H9 (cell line): ENCODE results near the gene NEK8. TPM values are rescaled to one million over a fixed set of nuclear protein-coding genes. Genes with fewer than 3 reads are reported as not detected.

Source experiments
- DNase-seq: peaks from one replicate; pipeline ENCODE4 v3.0.0-alpha.2; 2017
- H2AFZ ChIP-seq: one replicate; pipeline ENCODE4 v1.6.1; 2013; ENCODE audit warnings: mild to moderate bottlenecking, low read length, control low read depth, moderate library complexity
- H2AK5ac ChIP-seq: 2 replicates; pipeline ENCODE4 v1.6.1; 2013; ENCODE audit warnings: low read length, control low read depth, mixed read lengths; ENCODE audit not compliant: insufficient read length
- H2BK120ac ChIP-seq: one replicate; pipeline ENCODE4 v1.6.1; 2013; ENCODE audit warnings: low read depth, mild to moderate bottlenecking, low read length, control low read depth, inconsistent platforms; ENCODE audit not compliant: poor library complexity, severe bottlenecking
- H2BK12ac ChIP-seq: 2 replicates; pipeline ENCODE4 v1.6.1; 2013; ENCODE audit warnings: low read length, control low read depth, mixed read lengths, low read depth; ENCODE audit not compliant: insufficient read length
- H2BK15ac ChIP-seq: 2 replicates; pipeline ENCODE4 v1.6.1; 2013; ENCODE audit warnings: low read depth, low read length, control low read depth
- H2BK20ac ChIP-seq: one replicate; pipeline ENCODE4 v1.6.1; 2013; ENCODE audit warnings: low read depth, mild to moderate bottlenecking, low read length, control low read depth, inconsistent platforms; ENCODE audit not compliant: poor library complexity, severe bottlenecking
- H2BK5ac ChIP-seq: 2 replicates; pipeline ENCODE4 v1.6.1; 2013; ENCODE audit warnings: low read length, control low read depth, mixed read lengths; ENCODE audit not compliant: insufficient read length
- H3K14ac ChIP-seq: 2 replicates; pipeline ENCODE4 v1.6.1; 2013; ENCODE audit warnings: low read length, control low read depth; ENCODE audit not compliant: insufficient read depth
- H3K18ac ChIP-seq: 2 replicates; pipeline ENCODE4 v1.6.1; 2013; ENCODE audit warnings: low read depth, mild to moderate bottlenecking, mixed read lengths, low read length, control low read depth; ENCODE audit not compliant: insufficient read length
- H3K23ac ChIP-seq: 2 replicates; pipeline ENCODE4 v1.6.1; 2013; ENCODE audit warnings: low read length, control low read depth, mixed read lengths, low read depth; ENCODE audit not compliant: insufficient read length
- H3K23me2 ChIP-seq: 2 replicates; pipeline ENCODE4 v1.6.1; 2013; ENCODE audit warnings: low read depth, mild to moderate bottlenecking, mixed read lengths, low read length, control low read depth; ENCODE audit not compliant: insufficient read length, poor library complexity, severe bottlenecking
- H3K27ac ChIP-seq: 2 replicates; pipeline ENCODE4 v1.5.1; 2013; ENCODE audit warnings: low read length, control low read depth, mixed read lengths, low read depth; ENCODE audit not compliant: insufficient read length
- H3K27me3 ChIP-seq: 2 replicates; pipeline ENCODE4 v1.6.1; 2013; ENCODE audit warnings: low read length, control low read depth, inconsistent platforms; ENCODE audit not compliant: insufficient read depth
- H3K4ac ChIP-seq: 2 replicates; pipeline ENCODE4 v1.6.1; 2013; ENCODE audit warnings: low read depth, mild to moderate bottlenecking, control low read depth, inconsistent platforms, low read length, moderate library complexity
- H3K4me1 ChIP-seq: 2 replicates; pipeline ENCODE4 v1.6.1; 2013; ENCODE audit warnings: low read length, control low read depth, inconsistent platforms; ENCODE audit not compliant: insufficient read depth
- H3K4me2 ChIP-seq: 2 replicates; pipeline ENCODE4 v1.6.1; 2013; ENCODE audit warnings: low read length, control low read depth, mixed read lengths; ENCODE audit not compliant: insufficient read length, insufficient read depth
- H3K56ac ChIP-seq: 2 replicates; pipeline ENCODE4 v1.6.1; 2013; ENCODE audit warnings: low read depth, mild to moderate bottlenecking, mixed read lengths, low read length, control low read depth; ENCODE audit not compliant: insufficient read length
- H3K79me1 ChIP-seq: 2 replicates; pipeline ENCODE4 v1.6.1; 2013; ENCODE audit warnings: low read depth, mild to moderate bottlenecking, moderate library complexity, low read length, control low read depth, inconsistent platforms; ENCODE audit not compliant: insufficient read depth, poor library complexity, severe bottlenecking
- H3K79me2 ChIP-seq: 2 replicates; pipeline ENCODE4 v1.6.1; 2013; ENCODE audit warnings: low read length, control low read depth, inconsistent platforms; ENCODE audit not compliant: insufficient read depth
- H3K9ac ChIP-seq: 2 replicates; pipeline ENCODE4 v1.6.1; 2013; ENCODE audit warnings: low read length, control low read depth, mixed read lengths; ENCODE audit not compliant: insufficient read length; ENCODE audit errors: extremely low read depth
- H3K9me3 ChIP-seq: one replicate; pipeline ENCODE4 v1.6.1; 2013; ENCODE audit warnings: low read depth, low read length, inconsistent platforms; ENCODE audit not compliant: control insufficient read depth
- H3T11ph ChIP-seq: one replicate; pipeline ENCODE4 v1.6.1; 2013; ENCODE audit warnings: mild to moderate bottlenecking, low read length, control low read depth, inconsistent platforms
- H4K20me1 ChIP-seq: one replicate; pipeline ENCODE4 v1.6.1; 2013; ENCODE audit not compliant: control insufficient read depth, insufficient read length, insufficient read depth
- H4K5ac ChIP-seq: 2 replicates; pipeline ENCODE4 v1.6.1; 2013; ENCODE audit warnings: low read depth, mild to moderate bottlenecking, mixed read lengths, low read length, control low read depth; ENCODE audit not compliant: insufficient read length
- H4K8ac ChIP-seq: replicated peaks from 2 replicates; pipeline ENCODE4 v1.6.1; 2013; ENCODE audit warnings: low read length, control low read depth, mixed read lengths, low read depth; ENCODE audit not compliant: insufficient read length
- H4K91ac ChIP-seq: 2 replicates; pipeline ENCODE4 v1.6.1; 2013; ENCODE audit warnings: low read depth, mild to moderate bottlenecking, moderate library complexity, mixed read lengths, low read length, control low read depth; ENCODE audit not compliant: insufficient read length
- H3K27ac Mint-ChIP-seq, 3 experiments: 2 replicates in 2 of 3; 3 replicates in 1 of 3; pipeline ENCODE4 v1.8.0; 2020 to 2021; ENCODE audit warnings: mixed read lengths in 3 of 3, mild to moderate bottlenecking in 1 of 3, moderate library complexity in 1 of 3
- H3K27me3 Mint-ChIP-seq: 2 replicates; pipeline ENCODE4 v1.8.0; 2021; ENCODE audit warnings: low read depth, mild to moderate bottlenecking, moderate library complexity, mixed read lengths
- H3K36me3 Mint-ChIP-seq, 3 experiments: 2 replicates in 2 of 3; 3 replicates in 1 of 3; pipeline ENCODE4 v1.8.0; 2020 to 2021; ENCODE audit warnings: low read depth in 3 of 3, mixed read lengths in 3 of 3; ENCODE audit not compliant: insufficient read depth in 1 of 3
- H3K4me1 Mint-ChIP-seq, 2 experiments: 2 replicates each; pipeline ENCODE4 v1.8.0; 2020; ENCODE audit warnings: mixed read lengths in 2 of 2
- H3K4me3 Mint-ChIP-seq, 2 experiments: 2 replicates in 1 of 2; 3 replicates in 1 of 2; pipeline ENCODE4 v1.8.0; 2020 to 2021; ENCODE audit warnings: mild to moderate bottlenecking in 2 of 2, mixed read lengths in 2 of 2, moderate library complexity in 1 of 2
- H3K9me3 Mint-ChIP-seq, 2 experiments: 2 replicates in 1 of 2; 3 replicates in 1 of 2; pipeline ENCODE4 v1.8.0; 2020; ENCODE audit warnings: mild to moderate bottlenecking in 2 of 2, mixed read lengths in 2 of 2, moderate library complexity in 1 of 2
- WGBS: extraction: QIAGEN DNeasy Blood & Tissue Kit; methylation state at CpG from one replicate; pipeline ENCODE4 v1.1.7; 2013; ENCODE audit warnings: missing lambda C conversion rate, low lambda C conversion rate, mixed read lengths; ENCODE audit not compliant: insufficient read length; ENCODE audit errors: extremely low coverage; 5-methylcytosine and 5-hydroxymethylcytosine counted together
- total RNA-seq: library from RNA; stranded (reverse); gene quantifications from 2 replicates; pipeline ENCODE4 v1.2.1, GENCODE V29; 2021
- TF ChIP-seq, protein P1 (sequence below): fragments of 200-600 bp; sonication (generic); conservative IDR thresholded peaks from 3 replicates; pipeline ENCODE4 v1.8.0; 2021; ENCODE audit warnings: antibody characterized with exemption, mild to moderate bottlenecking

The NEK8 gene
- total RNA-seq, 1 experiment from 2014 or later, result 18.8 TPM

DNA sequence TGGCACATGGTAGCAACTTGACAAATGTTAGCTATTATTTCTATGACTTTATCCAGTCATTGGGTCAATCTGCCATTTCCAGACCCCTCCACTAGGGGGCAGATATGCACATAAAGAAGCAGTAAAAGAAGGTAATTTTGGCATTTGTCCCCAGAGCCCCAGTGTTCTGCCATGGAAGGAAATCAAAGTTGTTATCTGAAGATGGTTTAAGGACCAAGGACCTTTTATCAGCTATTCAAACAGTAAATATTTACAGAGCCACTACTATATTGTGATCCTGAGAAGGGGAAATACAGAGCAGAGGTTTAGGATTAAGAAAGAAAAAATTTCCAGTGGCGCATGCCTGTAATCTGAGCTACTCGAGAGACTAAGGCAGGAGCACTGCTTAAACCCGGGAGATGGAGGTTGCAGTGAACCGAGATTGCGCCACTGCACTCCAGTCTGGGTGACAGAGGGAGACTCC is 35.2 kb downstream of the NEK8 start:
- TF ChIP-seq, protein P1, sequence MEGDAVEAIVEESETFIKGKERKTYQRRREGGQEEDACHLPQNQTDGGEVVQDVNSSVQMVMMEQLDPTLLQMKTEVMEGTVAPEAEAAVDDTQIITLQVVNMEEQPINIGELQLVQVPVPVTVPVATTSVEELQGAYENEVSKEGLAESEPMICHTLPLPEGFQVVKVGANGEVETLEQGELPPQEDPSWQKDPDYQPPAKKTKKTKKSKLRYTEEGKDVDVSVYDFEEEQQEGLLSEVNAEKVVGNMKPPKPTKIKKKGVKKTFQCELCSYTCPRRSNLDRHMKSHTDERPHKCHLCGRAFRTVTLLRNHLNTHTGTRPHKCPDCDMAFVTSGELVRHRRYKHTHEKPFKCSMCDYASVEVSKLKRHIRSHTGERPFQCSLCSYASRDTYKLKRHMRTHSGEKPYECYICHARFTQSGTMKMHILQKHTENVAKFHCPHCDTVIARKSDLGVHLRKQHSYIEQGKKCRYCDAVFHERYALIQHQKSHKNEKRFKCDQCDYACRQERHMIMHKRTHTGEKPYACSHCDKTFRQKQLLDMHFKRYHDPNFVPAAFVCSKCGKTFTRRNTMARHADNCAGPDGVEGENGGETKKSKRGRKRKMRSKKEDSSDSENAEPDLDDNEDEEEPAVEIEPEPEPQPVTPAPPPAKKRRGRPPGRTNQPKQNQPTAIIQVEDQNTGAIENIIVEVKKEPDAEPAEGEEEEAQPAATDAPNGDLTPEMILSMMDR, result peak; percentile 94
- Histone ChIP-seq H2BK5ac (no peak overlapping the region), H3K23ac (no peak overlapping the region), H3T11ph (no peak overlapping the region), H2AFZ (no peak overlapping the region), H3K79me1 (no peaks in the 10 kb centered on the region), H4K20me1 (no peaks in the 10 kb centered on the region), H3K56ac (no peak overlapping the region), H3K4ac (no peak overlapping the region), H3K14ac (no peak overlapping the region), H4K5ac (no peak overlapping the region), H4K8ac (no peak overlapping the region), H3K9me3 (no peaks in the 10 kb centered on the region), H3K18ac (no peak overlapping the region), H3K27ac (no peak overlapping the region), H2BK20ac (no peak overlapping the region), H2AK5ac (no peak overlapping the region), H2BK15ac (no peak overlapping the region), H3K4me2 (no peak overlapping the region), H2BK12ac (no peak overlapping the region), H4K91ac (no peak overlapping the region), H3K79me2 (0 out of 2 replicates have a peak, but pooled peaks cover 2% of the 10 kb centered on the region), H3K9ac (no peak overlapping the region), H3K23me2 (no peaks in the 10 kb centered on the region), H3K27me3 (no peaks in the 10 kb centered on the region), H2BK120ac (no peak overlapping the region), H3K4me1 (peaks cover 3% of the 10 kb centered on the region; the same call in 1 of the 2 replicates)
- no peak overlapping the region; a peak in 1 of 7 replicates for H3K27ac Mint-ChIP-seq
- H3K27me3 Mint-ChIP-seq, result no peaks in the 10 kb centered on the region
- H3K9me3 Mint-ChIP-seq, result no peaks in the 10 kb centered on the region
- peak; percentile 66 for DNase-seq
- WGBS, result no CpG with 5 or more reads among the region's 5 CpGs
- H3K4me3 Mint-ChIP-seq, result no peak overlapping the region
- H3K4me1 Mint-ChIP-seq, result peaks cover 36 to 38% of the 10 kb centered on the region in 2 experiments
- H3K36me3 Mint-ChIP-seq, result peaks cover 25 to 41% (median 37%) of the 10 kb centered on the region in 3 experiments; a peak in 6 of 7 replicates
